DLD1 (cell line): ENCODE data around the gene IRX2.

Source experiments
- in situ Hi-C: cut with HindIII; loops from 2 replicates; pipeline ENCODE4 v1.10.0; 2017; ENCODE audit warnings: low sequenced_read_pairs

Gene IRX2

DNA sequence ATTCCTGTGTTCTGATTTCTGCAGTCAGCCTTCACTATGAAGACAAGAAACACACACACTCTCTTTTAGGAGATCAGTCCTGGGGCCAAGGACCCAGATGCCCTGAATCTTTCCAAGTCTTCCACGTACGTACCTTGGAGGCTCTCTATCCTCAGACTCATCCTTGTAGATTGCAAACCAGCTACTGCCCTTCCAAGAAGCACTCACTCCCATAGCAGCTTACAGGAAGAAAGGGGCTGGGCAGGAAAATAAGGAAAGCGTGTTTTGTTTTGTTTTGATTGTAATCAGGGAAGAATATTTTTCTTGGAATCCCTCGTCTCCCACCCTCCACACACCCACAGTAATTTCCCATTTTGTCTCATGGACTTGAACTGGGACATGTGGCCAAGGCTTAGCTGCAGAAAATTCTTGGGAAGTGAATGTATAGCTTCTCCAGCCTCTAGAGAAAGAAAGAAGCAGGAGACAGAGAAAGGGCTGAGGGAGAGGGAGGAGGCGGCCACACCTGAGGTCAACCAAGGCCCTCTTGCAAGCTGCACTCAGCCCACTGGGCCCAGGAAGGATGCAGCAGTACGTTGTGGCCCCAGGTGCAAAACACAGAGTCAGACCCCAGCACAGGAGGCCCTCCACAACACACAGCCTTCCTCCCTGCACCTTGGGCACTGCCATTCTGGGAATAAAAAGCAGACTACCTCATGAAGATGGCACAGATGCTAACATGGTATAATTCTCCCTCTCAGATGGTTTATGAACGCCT, 29.9 kb downstream of the IRX2 start:
- in situ Hi-C loops, result no loop called here

DNA sequence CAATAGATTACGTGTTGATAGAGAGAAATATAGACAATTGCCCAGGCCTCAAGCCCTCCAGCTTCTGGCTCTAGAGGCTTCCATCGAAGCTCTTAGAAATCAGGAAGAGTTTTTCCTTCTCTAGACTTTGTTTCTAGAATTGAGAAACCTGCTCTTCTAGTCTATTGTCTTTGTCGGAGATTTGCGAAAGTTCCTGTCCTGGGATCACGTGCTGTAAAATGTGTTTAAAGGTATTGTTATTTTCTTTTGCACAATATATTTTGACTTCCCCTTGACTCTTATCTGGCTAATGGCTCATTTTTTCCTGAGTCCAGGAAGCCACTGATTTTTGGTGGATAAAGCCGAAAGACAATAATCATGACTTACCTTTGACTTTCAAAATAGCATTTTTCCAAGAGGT, 32.1 kb downstream of the IRX2 start:
- in situ Hi-C loops, result no loop called here

DNA sequence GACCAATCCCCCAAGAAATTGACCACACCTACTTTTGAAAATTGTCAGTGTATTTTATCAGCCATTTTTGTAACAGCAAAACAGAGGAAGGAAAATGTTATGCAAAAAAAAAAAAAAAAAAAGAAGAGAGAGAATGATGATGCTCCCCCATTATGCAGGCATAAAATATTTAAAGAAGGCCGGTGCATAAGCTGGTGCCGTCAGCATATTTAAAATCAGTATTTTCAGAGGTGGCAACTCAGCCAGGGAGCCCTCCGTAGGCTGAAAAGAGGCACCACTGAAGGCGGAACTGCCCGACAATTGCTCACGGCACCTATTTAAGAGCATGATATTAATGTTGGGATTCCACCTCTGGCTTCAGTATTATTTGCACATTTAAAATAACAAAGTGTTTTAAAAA, 33.4 kb downstream of the IRX2 start:
- in situ Hi-C loops, result no loop called here

DNA sequence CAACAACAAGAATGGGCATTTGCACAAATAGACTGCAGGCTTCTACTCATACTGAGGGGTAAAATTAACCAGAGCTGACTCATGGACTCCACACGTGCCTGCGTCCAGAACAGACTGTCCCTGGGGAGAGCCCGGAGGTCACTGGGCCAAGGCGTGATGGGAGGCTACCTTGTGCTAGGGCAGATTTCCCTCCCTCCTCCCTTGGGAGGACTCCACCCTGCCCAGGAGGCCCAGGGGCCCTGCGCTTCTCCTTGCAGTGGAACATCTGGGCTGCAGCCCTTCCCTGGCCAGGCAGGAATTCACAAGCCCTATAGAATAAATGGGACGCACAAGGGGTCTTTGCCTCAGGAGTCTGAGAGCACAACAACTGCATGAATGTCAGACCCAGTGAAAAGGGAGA, 35.6 kb downstream of the IRX2 start:
- in situ Hi-C loops, result no loop called here

DNA sequence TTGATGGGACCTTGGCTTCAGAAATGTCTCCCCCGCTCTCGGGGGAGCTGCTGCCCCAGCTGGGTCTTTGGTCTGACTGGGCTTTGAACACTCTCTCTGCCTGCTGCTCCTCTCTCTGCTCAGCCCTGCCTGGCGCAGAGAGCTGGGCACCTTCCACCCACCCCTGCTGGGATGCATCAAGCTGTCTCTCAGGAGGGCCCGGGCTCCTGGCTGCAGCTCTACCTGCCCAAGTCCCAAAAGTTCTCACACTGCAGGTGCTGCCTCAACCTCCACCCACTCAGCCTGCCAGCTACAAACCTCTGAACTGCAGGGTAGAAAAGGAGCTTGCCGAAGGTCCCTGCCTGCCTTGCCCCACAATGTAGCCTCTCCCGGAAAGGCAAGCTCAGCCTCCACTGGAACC, 36.7 kb downstream of the IRX2 start:
- in situ Hi-C loops, result no loop called here

DNA sequence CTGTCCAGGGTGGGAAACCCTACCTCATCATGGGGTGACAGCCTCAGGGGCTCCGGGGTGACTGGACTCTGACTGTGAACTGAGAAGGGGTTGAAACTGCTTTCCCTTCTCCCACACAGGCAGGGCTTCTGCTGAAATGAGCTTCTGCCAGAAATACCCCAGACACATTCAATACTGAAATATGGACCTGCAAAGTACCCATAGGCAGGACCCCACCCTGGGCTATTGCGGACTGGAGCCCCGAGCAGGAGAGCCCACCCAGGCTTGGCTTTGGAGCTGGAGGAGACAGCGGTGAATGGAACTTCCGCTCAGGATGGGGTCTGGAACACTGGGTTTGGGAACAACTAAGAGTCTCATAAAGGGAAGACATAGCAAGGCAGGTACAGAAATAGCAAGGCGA, 37.5 kb downstream of the IRX2 start:
- in situ Hi-C loops, result no loop called here

DNA sequence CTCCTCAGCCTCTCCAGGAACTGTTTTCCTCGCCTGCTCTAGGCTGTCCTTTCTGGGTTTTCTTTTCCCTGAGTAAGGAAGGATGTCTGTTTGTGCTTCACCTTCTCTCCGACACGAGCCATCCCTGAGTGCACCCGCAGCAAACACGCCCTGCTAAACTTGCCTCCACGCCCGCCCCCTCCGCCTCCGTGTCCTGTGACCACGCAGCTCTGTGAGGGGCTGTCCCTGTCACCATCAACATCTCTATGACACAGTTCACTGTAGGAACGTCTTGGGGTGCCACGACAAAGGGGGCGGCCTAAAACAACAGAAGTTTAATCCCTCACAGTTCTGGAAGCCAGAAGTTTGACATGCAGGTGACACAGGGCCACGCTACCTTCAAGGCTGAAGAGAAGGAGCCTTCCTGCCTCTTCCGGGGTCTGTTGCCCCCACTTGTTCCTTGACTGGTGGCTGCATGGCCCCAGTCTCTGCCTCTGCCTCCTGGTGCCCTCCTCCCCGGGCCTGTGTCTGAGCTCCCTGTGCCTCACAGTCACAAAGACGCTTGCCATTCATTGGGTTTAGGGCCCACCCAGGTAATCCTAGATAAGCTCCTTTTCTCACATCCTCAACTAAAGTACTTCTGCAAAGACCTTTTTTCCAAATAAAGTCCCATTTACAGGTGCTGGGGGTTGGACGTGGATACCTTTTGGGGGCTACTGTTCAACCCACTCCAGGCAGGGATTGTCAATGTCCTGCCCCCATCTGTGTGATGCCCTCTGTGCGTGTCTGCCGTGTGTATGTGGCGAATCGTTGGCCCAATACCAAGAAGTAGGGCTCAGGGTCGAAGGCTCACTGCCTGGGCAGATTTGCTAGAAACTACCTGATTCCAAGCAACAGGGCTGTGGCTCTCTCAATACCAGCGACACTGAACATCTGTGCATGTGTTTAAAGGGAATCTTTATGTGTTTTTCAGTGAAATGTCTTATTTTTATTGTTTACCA, 39.7 kb downstream of the IRX2 start:
- in situ Hi-C loops, result no loop called here

DNA sequence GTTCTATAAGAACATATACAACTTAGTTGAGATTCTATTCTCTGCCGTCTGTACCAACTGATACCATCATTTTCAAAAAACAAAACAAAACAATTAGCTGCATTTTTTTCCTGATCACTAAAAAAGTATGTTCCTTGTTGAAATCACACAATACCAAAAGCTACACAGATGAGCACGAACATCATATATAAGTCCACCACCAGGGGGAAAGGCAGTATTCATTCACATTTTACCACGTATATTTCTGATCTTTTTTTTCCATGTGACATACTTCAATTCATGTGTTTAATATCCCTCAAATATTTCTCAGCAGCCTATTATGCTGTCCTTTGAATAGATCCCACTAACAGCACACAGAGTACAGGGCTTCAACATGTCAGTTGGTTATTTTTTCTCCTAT, 40.6 kb downstream of the IRX2 start:
- in situ Hi-C loops, result no loop called here

DNA sequence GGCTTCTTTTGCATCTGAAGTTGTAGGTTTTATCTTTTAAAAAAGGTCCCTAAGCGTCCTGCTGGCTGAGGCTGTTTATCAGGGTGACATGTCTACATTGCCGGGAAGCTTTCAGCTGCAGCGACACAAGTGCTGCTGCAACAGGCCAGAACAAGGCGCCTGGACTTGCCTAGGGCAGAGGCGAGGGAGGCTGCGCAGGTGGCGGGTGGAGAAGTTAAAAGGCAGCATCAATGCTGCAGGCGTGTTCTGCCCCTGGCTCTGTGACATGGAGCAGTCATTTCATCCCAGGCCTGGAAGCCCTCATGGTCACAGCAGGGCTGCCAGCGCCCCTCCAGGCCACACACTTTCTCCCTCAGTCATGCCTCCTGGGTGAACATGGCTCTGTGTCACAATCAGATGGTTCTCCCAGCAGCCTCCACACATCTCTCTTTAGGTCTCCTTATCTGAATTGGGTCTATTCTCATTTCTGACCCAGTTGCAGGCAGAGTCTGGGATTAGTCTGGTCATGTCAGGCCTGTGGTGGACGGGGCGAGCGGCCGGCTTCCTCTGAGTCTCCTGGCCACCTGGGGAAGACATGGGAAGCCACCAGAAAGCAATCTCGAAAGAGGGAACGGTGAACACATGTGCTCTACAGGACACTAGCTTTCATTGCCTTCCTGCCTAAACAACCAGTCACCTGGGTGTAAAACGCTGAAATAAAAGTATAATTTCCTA, 41.3 kb downstream of the IRX2 start:
- in situ Hi-C loops, result no loop called here

DNA sequence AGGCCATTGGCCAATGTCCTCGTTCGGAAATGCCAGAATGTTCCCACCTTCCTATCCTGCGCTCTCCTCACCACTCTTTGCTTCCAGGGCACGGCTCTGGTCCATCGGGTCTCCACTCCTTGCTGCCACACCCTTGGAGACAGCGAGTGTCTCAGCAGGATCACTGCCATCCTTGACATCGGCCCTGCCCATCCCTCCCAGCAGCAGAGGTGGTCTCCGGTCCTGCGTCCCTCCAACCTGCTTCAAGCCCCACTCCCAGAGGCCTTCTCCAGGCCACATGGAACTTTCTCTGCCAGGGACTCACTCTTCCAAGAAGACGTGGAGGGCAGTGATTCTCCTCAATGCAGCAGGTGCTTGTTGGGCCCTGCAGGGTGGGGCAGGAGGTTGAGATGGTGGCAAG, 42.7 kb downstream of the IRX2 start:
- in situ Hi-C loops, result no loop called here

DNA sequence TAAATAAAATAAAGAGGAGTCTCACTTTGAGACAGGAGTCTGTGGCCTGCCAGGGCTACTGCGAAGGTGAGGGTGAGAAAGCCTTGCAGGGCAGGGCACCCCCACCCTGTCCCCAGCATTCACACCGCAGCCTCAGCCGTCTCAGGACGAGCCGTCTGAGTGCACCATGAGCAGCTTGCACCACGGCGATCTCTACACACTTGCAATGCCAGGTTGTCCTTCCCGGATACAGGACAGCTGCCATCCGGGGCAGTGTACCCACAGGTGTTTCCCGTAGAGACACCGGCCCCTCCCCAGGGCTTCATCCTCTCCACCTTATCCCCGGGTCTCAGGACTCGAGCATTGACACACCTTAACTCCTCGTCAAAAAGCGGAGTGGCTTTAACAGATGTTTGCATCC, 43.3 kb downstream of the IRX2 start:
- in situ Hi-C loops, result no loop called here

DNA sequence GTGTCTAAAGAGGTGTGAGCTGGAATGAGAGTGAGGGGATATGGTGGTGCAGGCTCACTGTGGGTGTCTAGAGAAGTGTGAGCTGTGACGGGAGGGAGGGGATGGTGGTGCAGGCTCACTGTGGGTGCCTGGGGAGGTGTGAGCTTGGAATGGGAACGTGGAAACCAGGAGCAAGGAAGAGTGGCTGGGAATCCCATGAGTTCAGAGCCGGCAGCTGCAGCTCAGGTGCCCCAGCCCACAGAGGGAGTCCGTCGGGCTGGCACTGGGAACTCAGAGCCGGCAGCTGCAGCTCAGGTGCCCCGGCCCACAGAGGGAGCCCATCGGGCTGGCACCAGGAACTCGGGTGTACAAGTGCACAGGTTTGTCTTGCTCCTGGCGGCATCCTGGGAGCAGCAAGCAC, 45.6 kb downstream of the IRX2 start:
- in situ Hi-C loops, result no loop called here

DNA sequence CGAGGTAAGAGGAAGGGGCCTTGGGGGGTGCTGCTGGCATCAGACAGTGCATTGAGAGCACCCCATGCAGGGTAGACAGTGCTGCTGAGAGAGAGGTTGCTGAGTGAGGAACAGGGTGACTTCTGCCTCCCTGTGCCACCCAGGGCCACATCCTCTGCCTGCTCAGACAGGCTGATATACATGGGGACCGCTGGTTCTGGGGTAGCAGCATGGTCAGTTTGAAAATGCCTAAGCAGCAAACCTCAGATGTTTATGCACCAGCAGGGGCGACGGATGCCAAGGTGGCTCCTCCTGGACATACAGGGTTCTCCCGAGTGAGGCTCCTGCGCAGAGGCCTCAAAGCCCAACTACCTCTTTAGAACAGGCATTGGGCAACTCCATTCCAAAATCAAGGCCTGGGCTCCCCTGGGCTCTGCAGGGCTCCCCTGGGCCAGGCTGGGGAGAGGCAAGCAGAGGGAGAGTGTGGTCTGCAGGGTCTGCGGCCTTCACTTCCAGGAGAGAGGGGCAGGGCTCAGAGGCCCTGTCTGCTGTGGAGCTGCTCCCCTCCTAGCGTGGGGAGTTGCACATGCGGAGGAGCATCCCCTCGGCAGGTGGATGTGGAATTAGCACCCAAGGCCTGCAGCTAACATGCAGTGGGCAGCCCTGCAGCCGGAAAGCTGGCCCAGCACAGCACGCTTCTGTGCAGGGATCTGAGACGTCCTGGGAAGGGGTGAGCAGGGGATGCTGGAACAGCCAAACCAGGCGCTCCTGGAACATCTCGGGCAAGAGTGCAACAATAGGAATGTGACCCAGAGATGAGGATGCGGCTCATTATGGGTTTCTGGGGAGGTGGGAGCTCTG, 46.5 kb downstream of the IRX2 start:
- in situ Hi-C loops, result no loop called here

DNA sequence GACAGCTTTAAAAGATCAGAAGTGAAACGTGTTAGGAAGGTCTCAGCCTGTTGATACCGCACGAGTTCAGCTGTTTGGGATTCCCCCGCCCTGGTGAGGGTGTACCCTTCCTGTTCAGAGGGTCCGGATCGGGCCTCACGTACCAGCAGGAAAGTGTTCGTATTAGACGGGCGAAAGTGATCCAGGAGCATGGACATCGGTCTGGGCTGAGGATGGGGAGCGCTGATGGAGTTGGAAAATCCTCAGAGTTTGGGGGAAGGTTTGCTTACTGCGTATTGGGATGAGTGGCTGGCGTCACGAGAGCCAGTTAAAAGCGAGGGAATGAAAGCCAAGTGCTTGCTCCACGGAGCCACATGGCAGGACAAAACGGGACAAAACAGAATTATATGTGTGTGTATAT, 47.4 kb downstream of the IRX2 start:
- in situ Hi-C loops, result no loop called here

DNA sequence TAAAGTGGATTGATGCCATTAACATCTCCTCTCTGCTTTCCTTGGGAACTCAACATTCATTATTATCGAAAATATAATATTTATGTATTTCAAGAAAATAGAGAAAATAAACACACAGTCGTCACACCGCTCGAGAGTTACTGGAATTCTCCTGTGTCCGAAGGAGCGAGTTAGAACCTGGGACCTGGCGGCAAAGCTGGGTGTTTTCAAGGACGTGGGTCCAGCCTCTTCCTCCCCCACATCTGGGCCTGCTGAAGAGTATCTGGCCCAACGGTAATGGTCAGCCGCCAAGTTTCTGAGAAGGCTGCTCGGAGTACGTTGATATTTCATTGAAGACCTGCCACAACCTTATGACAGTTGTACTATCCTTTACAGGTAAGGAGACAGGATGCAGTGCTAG, 47.9 kb downstream of the IRX2 start:
- in situ Hi-C loops, result no loop called here

DNA sequence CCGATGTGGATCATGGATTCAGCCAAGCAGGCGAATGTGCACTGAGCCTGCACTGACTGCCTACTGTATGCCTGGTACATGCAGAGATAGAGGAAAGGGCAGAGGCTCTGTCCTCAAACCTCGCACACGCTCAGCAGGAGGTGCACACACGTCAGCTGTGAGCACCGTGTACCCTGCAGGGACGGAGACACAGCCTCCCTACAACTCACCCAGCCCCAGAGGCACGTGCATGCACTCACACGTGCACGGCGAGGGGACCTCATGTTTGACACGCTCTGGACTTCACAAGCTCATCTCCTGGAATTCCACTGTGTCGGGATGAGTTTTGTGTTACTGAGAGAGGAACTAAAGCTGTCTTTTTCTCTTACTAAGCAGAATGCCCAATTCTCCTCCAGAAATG, 48.4 kb downstream of the IRX2 start:
- in situ Hi-C loops, result no loop called here

DNA sequence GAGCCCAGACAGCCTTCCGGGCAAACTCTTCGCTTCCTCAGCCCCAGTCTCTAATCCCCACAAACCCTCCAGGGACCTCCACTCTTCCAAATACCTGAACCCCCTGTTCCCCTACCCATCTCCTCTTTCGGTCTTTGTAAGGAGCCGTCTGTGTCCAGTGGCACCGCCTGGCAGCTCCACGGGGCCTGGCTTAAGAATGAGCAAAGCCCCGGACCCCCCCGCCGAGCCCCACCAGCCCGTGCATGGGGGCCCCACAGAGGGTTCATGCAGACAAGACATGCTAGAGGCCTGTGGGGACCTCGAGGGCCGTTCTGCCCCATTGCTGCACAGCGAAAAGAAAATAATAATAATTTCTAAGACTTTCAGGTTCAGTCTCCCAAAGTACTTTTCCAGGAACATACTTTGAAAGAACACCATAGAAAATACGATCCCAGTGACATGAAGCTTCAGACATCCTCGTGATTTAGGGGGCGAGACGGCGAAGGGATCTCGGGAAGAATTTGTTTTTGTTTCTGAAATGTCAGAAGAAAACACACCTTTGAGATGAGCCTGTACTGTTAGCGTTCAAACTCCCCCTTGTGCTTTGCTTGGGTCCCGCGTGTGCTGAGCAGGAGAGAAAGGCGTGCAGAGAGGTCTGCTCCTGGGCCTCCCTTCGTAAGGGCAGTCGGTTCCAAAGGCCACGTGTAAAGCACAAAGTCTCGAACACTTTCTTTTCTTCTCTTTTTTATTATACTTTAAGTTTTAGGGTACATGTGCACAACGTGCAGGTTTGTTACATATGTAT, 49.2 kb downstream of the IRX2 start:
- in situ Hi-C loops, result no loop called here

DNA sequence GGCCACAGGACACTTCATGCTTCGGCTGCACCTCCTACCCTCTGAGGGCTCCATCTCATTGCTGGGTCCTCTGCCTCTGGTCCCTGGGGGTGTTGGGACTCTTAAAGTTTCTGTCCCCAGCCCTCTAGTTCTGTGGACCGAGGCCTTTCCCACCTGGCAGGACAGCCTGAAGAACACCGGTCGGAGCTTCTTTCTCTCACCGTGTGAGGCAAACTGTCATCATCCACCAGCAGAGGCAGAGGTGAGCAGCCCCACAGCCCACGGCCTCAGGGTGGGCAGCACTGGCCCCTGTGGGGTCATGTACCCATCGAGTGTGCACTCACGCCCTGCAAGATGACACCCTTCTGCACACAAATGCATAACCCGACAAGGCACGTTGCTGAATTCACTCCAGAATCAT, 49.9 kb downstream of the IRX2 start:
- in situ Hi-C loops, result no loop called here

DNA sequence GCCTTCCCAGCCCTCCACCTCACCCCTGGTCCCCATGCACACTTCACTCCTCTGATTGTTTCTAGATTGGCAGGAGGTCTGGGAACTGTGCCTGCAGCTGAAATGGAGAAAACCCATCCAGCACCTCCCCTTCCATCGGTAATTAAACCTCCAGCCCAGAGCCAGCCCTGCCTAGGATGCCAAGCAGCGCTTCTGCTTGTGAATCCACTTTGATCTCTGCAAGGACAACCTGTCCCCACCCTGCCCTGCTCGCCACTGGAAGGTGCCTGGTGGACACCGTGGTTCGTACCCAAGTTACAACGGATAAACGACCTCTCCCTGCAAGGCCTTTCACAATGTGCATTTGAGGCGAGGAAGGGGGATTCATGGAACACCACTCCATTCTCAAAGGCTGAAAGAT, 50.6 kb downstream of the IRX2 start:
- in situ Hi-C loops, result no loop called here

DNA sequence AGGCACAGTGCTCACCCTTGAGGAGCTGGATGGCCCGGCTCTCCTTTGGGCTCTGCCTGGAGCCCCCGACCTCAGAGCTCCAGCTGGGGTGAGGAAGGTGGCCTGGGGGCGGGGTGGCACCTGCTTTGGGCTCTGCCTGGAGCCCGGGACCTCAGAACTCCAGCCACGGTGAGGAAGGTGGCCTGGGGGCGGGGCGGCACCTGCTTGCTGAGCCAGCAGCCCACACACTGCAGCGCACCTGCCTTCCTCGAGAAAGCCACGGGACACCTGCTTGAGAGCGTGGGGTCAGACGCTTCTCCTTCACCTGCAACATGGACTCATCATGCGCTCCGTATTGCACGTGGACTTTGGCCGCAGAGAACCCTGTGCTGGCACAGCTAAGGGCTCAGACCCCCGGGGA, 51.8 kb downstream of the IRX2 start:
- in situ Hi-C loops, result no loop called here
